Stimulated activated naive CD4-positive, alpha-beta T cell (primary cell): Measurements from ENCODE around the gene HIC2.
"Not testable (repeated sequence)": the region's sequence is repeated elsewhere in the genome, so short reads cannot be mapped to it uniquely, and the experiment has no call there.

Experiments
- DNase-seq, 6 experiments: peaks; one replicate each; lab custom pipeline; 2025; lab: John Stamatoyannopoulos, UW

Gene HIC2

GRCh38 chr22:21434378-21435233 is 17.4 kb downstream of the HIC2 start:
- not testable (repeated sequence) for DNase-seq

DNA sequence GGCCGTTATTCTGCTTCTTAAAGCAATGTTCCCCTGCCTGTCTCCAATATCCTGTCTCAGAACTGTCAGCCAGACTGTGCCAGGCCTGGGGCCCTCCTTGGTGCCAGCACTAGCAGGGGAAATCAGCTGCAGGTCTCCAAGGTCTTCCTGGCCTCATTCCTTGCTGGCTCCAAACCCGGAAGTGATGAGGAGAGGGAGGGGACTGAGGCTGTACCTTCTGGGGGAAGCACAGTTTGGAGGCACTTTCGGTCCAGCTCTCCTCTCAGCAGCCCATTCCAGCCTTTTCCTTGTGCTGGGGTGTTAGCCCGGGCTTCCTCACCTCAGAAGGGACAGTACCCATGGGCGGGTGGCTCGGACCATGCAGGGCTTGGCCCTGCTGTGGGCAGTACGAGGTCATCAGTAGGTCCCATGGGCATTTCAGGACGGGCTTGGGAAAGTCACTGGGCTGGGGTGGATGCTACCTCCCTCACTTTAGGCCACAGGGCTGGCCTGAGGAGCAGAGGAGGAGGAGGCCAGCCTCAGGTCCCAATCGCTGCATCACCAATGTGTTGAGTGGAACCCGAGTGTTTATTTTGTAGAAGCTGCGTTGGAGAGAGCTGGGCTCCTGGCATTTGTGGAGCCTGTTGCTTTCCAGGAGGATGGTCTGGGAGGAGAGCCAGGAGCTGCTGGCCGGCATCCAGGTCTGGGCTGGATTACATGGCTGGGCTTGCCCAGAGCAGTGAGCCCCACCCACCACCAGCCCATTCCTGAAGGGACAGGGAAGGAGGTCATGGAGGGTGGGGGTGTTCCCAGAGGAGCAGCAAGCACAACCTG is 19.0 kb downstream of the HIC2 start:
- not testable (repeated sequence) for DNase-seq

GRCh38 chr22:21438013-21438412 is 20.8 kb downstream of the HIC2 start:
- not testable (repeated sequence) for DNase-seq

DNA sequence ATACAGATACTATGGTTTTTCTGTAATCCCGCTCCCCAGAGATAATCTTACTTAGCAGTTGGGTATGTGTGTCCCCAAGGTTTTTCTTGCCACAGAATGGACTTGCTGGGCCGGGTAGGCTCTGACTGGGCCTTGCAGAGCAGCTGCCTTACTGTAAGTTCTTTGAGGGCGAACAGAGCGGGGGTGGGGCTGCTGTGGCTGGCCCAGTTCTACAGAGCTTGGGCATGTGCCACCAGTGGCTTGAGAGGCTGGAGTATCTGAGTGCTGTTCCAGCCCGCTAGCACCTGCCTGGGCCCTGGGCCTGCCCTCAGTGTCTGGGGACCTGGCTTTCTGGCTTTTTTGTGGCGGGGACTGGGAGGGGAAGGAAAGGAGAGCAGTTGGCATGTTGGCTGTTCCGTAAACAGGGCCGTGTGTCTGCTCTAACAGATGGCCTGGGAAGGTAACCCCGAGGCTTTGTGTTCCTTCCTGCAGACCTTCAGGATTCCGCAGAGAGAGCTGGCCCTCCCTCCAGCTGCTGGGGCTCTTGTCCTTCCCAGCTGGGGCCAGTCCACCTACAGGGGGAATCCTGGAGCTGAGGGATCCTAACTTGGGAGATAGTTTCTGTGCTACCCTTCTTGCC is 23.0 kb downstream of the HIC2 start:
- not testable (repeated sequence) for DNase-seq

- DNase-seq: not testable (repeated sequence)
Measured at GRCh38 chr22:21440676-21441075, 23.5 kb downstream of the HIC2 start.

DNA sequence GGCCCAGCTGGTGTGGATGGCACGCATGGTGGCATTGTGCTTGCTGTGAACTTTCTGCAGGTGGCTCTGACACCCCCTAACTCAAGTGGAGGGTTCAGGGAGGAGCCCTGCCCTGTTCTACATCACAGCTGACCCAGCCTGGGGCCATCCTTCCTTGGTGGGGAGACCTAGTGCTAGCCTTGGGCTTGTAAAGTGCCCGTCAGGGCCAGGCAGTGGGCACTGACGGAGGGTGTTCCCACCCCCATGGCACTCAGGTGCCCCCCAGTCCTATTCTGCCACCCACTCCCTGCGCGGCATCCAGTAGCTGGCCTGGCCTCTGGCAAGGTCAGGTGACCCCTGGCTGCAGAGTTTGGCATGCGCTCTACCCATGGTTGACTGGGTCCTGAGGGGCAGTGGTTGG is 24.0 kb downstream of the HIC2 start:
- DNase-seq: not testable (repeated sequence)

DNA sequence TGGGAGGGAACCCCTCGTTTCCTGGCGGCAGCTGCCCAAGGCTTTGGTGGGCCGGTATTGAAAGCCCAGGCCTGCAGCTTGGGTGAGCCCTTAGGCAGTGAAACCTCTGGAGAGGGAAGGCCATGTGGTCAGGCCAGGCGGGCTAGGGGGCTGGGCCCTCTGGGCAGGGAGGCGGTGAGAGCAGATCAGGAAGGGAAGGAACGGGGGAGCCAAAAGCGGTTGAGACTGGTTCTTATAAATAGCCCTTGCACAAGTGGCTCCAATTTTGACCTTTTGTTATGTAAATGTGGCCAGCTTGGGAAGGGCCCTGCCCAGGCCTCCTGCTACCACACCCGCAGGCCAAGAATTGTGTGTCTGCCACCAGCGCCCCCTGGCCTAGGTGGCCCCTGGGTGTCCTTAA is 25.0 kb downstream of the HIC2 start:
- not testable (repeated sequence) for DNase-seq

DNA sequence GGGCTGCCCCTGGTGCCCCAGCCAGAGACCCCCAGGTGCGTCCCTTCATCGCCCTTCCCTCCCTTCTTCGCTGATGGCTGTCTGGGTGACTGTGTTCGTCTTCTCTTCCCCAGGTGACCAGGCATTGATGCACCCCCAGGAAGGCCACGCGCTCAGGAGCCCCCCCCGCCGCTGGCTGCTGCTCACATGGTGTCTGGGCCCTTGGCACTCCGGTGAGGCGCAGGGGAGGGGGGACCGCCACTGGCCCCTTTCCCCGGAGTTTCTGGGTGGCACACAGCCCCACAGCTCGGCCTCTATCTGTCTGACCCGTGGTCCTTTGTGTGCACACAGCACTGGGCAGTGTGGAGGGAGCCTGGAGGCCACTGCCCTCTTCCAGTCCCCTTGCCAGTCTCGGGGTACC is 25.5 kb downstream of the HIC2 start:
- not testable (repeated sequence) for DNase-seq

GRCh38 chr22:21443057-21443734 is 26.0 kb downstream of the HIC2 start:
- DNase-seq: no peak

GRCh38 chr22:21443735-21444421 is 26.7 kb downstream of the HIC2 start:
- DNase-seq: no peak

GRCh38 chr22:21444701-21445436 is 27.7 kb downstream of the HIC2 start:
- no peak for DNase-seq

- DNase-seq: no peak
Measured at GRCh38 chr22:21445437-21446127, 28.4 kb downstream of the HIC2 start.

DNA sequence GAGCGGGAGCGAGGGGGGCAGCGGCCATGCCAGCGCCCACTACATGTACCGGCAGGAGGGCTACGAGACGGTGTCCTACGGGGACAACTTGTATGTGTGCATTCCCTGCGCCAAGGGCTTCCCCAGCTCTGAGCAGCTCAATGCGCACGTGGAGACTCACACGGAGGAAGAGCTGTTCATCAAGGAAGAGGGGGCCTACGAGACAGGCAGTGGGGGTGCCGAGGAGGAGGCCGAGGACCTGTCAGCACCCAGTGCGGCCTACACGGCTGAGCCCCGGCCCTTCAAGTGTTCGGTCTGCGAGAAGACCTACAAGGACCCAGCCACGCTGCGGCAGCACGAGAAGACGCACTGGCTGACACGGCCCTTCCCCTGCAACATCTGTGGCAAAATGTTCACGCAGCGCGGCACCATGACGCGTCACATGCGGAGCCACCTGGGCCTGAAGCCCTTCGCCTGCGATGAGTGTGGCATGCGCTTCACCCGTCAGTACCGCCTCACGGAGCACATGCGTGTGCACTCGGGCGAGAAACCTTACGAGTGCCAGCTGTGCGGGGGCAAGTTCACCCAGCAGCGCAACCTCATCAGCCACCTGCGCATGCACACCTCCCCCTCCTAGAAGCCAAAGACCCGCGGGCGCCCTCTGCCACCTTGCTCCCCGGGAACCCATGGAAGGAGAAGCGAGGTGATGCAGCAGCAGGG is 29.1 kb downstream of the HIC2 start:
- no peak for DNase-seq

- DNase-seq: no peak
Measured at GRCh38 chr22:21446827-21447690, 29.9 kb downstream of the HIC2 start.

GRCh38 chr22:21447694-21448402 is 30.7 kb downstream of the HIC2 start:
- DNase-seq: no peak

GRCh38 chr22:21448627-21449416 is 31.7 kb downstream of the HIC2 start:
- DNase-seq: no peak
